ENCODE results near the gene SORCS3. TPM values are rescaled to one million over a fixed set of nuclear protein-coding genes. Genes with fewer than 3 reads are reported as not detected.

SORCS3 gene
- total RNA-seq, 1 experiment from 2014 or later: 0.04 TPM

GRCh38 chr10:104895981-104896380 lies 254.9 kb downstream of the SORCS3 start:
- TF ChIP-seq CTCF (conservative IDR thresholded peaks at IDR 0.05): no peak

More at GRCh38 chr10:104895981-104896380, 254.9 kb downstream of the SORCS3 start:
- no peak overlapping the region for H2BK20ac ChIP-seq (ENCODE audit: low read depth, low read length, poor library complexity, severe bottlenecking)
- Mint-ChIP-seq H3K36me3 (ENCODE audit: insufficient read depth in 1 of 3, low read depth in 3 of 3) (no peaks in the 10 kb centered on the region), H3K9me3 (no peaks in the 10 kb centered on the region), H3K27me3 (ENCODE audit: low read depth) (peaks cover 14% of the 10 kb centered on the region), H3K4me3 (no peak overlapping the region), H3K27ac (no peak overlapping the region), H3K4me1 (no peaks in the 10 kb centered on the region)
- no peaks in the 10 kb centered on the region for H3K23me2 ChIP-seq (ENCODE audit: insufficient read length, low read depth, low read length, poor library complexity, severe bottlenecking)
- H3K79me1 ChIP-seq (ENCODE audit: insufficient read depth, low read depth, low read length, poor library complexity, severe bottlenecking): no peaks in the 10 kb centered on the region
- H2BK15ac ChIP-seq (ENCODE audit: low read depth, low read length): no peak overlapping the region
- H3K79me2 ChIP-seq (ENCODE audit: insufficient read depth, low read length): no peaks in the 10 kb centered on the region
- H3K56ac ChIP-seq (ENCODE audit: insufficient read length, low read depth, low read length): no peak overlapping the region
- no peak overlapping the region for H3T11ph ChIP-seq (ENCODE audit: low read length)
- no peak overlapping the region for H3K18ac ChIP-seq (ENCODE audit: insufficient read length, low read depth, low read length)
- no peak overlapping the region for H3K4ac ChIP-seq (ENCODE audit: low read depth, low read length)
- no peak overlapping the region for H4K91ac ChIP-seq (ENCODE audit: insufficient read length, low read depth, low read length)
- H4K8ac ChIP-seq (replicated peaks; ENCODE audit: insufficient read length, low read depth, low read length): no peak overlapping the region
- H2AK5ac ChIP-seq (ENCODE audit: insufficient read length, low read length): no peak overlapping the region
- H2AFZ ChIP-seq (ENCODE audit: low read length): no peak overlapping the region
- H2BK12ac ChIP-seq (ENCODE audit: insufficient read length, low read depth, low read length): no peak overlapping the region
- no CpG with 5 or more reads among the region's 1 CpG for WGBS (ENCODE audit: extremely low coverage, insufficient read length, low lambda C conversion rate)
- DNase-seq: no peak
- no peak overlapping the region for H2BK5ac ChIP-seq (ENCODE audit: insufficient read length, low read length)
- no peak overlapping the region for H3K9ac ChIP-seq (ENCODE audit: extremely low read depth, insufficient read length, low read length)
- no peaks in the 10 kb centered on the region for H3K4me1 ChIP-seq (ENCODE audit: insufficient read depth, low read length)
- no peak overlapping the region for H2BK120ac ChIP-seq (ENCODE audit: low read depth, low read length, poor library complexity, severe bottlenecking)
- H4K5ac ChIP-seq (ENCODE audit: insufficient read length, low read depth, low read length): no peak overlapping the region
- no peak overlapping the region for H3K4me2 ChIP-seq (ENCODE audit: insufficient read depth, insufficient read length, low read length)
- H3K23ac ChIP-seq (ENCODE audit: insufficient read length, low read depth, low read length): no peak overlapping the region
- H3K27ac ChIP-seq (ENCODE audit: insufficient read length, low read depth, low read length): no peak overlapping the region
- H3K9me3 ChIP-seq (ENCODE audit: control insufficient read depth, low read depth, low read length): no peaks in the 10 kb centered on the region
- H4K20me1 ChIP-seq (ENCODE audit: control insufficient read depth, insufficient read depth, insufficient read length): no peaks in the 10 kb centered on the region
- no peak overlapping the region for H3K14ac ChIP-seq (ENCODE audit: insufficient read depth, low read length)
- no peaks in the 10 kb centered on the region for H3K27me3 ChIP-seq (ENCODE audit: insufficient read depth, low read length)

Measured in H9 (cell line).